ENCODE results near the gene ZMAT2. TPM values are rescaled to one million over a fixed set of nuclear protein-coding genes. Genes with fewer than 3 reads are reported as not detected.

ZMAT2 gene
- total RNA-seq, 1 experiment from 2014 or later: 55.3 TPM

DNA sequence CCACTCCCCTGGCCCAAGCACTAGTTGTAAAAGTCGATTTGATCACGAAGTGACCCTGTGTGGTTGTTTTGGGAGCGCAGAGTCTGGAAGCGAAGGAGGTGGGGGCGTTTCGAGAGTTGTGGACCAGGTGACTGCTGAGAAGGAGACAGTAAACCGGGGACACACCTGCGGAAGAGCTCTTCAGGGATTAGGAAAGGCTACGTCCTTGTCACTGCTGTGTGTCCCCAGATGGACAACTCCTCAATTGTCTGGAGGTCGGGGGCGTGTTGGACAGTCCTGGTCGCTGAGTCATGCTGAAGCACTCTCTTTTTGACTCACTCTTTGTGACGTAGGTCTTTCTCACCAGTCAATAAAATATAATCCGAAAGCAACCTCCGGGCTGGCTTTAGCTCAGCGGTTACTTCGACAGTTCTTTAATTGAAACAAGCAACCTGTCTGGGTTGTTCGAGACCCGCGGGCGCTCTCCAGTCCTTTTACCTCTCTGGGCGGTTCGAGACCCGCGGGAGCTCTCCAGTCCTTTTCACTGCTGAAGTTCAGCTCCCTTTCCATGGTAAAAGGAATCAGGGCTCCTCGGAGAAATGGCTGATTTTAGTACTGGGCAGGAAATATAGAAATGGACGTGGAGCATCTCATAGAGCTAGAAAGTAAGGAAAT, 10.8 kb downstream of the ZMAT2 start:
- DNase-seq (ENCODE audit: low read depth, low spot score) (peak; percentile 98), ATAC-seq (peak; percentile 85)
- H2AFZ ChIP-seq (ENCODE audit: low read depth, low read length, poor library complexity, severe bottlenecking): peak overlapping the region; percentile 90
- peaks cover 2 to 14% of the 10 kb centered on the region in 2 experiments; a peak in 3 of 4 replicates for H3K36me3 ChIP-seq (ENCODE audit: control insufficient read depth in 1 of 2, insufficient read depth in 2 of 2, low read length in 2 of 2)
- ChIA-PET RAD21 (ENCODE audit: low non-redundant PET in 1 of 2, low total read pairs in 2 of 2, uncharacterized antibody in 2 of 2, unreplicated experiment in 2 of 2) (interaction anchor here in 1 of 2 experiments (0.9 kb wide), 1 partner anchor 64 kb away, joined by 4 read pairs; the partner anchor contains the start of genes IK and NDUFA2), CTCF (interaction anchor here (1.1 to 1.9 kb wide), 5 partner anchors 9 to 364 kb away, joined by 4 to 10 read pairs (median 5); partner anchors contain the start of genes HBEGF and ZMAT2), POLR2A (interaction anchor here (0.8 to 2.1 kb wide), 7 partner anchors 8 to 310 kb away, joined by 3 to 13 read pairs (median 3); partner anchors contain the start of genes ANKHD1, HARS1, HARS2 and ZMAT2)
- intact Hi-C loops (cut with micrococcal nuclease): loop anchor here (5.0 kb wide), 1 partner anchor 154 kb away; the partner anchor contains the start of gene SRA1
- H3K9me2 ChIP-seq (ENCODE audit: insufficient read depth): no peaks in the 10 kb centered on the region
- peak overlapping the region; percentile 57 for H3K9ac ChIP-seq (ENCODE audit: low read length)
- BruUV-seq (replicated peaks): no TSS peak
- H4K20me1 ChIP-seq (ENCODE audit: insufficient read depth): no peaks in the 10 kb centered on the region
- peak overlapping the region; percentile 63 for H3K27ac ChIP-seq (ENCODE audit: low read depth, low read length)
- TF ChIP-seq ELF1 (IDR thresholded peaks at IDR 0.05; ENCODE audit: borderline replicate concordance, low read depth) (no peak), POLR2AphosphoS5 (IDR thresholded peaks at IDR 0.05; ENCODE audit: low read depth, low read length) (peak; percentile 61), RAD21 (IDR thresholded peaks at IDR 0.05; ENCODE audit: low read depth) (no peak), ZBTB33 (IDR thresholded peaks at IDR 0.05; ENCODE audit: extremely low read depth, insufficient replicate concordance, low read length) (peak; percentile 66), ZFX (IDR thresholded peaks at IDR 0.05) (no peak), EZH2 (IDR thresholded peaks at IDR 0.05) (no peak), SIN3A (IDR thresholded peaks at IDR 0.05; ENCODE audit: low read depth) (no peak), EZH2phosphoT487 (IDR thresholded peaks at IDR 0.05; ENCODE audit: borderline replicate concordance) (no peak), CEBPB (IDR thresholded peaks at IDR 0.05; ENCODE audit: low read depth) (no peak), EGR1 (IDR thresholded peaks at IDR 0.05; ENCODE audit: low read depth) (no peak), CBX3 (IDR thresholded peaks at IDR 0.05; ENCODE audit: low read depth) (no peak), POLR2A (IDR thresholded peaks at IDR 0.05; ENCODE audit: borderline replicate concordance, extremely low read depth, insufficient read depth, insufficient read length) (no peak), YY1 (IDR thresholded peaks at IDR 0.05; ENCODE audit: extremely low read depth, insufficient replicate concordance, low read depth, low read length) (peak; percentile 75), SP1 (IDR thresholded peaks at IDR 0.05; ENCODE audit: low read depth) (no peak)
- TF ChIP-seq, protein P1, sequence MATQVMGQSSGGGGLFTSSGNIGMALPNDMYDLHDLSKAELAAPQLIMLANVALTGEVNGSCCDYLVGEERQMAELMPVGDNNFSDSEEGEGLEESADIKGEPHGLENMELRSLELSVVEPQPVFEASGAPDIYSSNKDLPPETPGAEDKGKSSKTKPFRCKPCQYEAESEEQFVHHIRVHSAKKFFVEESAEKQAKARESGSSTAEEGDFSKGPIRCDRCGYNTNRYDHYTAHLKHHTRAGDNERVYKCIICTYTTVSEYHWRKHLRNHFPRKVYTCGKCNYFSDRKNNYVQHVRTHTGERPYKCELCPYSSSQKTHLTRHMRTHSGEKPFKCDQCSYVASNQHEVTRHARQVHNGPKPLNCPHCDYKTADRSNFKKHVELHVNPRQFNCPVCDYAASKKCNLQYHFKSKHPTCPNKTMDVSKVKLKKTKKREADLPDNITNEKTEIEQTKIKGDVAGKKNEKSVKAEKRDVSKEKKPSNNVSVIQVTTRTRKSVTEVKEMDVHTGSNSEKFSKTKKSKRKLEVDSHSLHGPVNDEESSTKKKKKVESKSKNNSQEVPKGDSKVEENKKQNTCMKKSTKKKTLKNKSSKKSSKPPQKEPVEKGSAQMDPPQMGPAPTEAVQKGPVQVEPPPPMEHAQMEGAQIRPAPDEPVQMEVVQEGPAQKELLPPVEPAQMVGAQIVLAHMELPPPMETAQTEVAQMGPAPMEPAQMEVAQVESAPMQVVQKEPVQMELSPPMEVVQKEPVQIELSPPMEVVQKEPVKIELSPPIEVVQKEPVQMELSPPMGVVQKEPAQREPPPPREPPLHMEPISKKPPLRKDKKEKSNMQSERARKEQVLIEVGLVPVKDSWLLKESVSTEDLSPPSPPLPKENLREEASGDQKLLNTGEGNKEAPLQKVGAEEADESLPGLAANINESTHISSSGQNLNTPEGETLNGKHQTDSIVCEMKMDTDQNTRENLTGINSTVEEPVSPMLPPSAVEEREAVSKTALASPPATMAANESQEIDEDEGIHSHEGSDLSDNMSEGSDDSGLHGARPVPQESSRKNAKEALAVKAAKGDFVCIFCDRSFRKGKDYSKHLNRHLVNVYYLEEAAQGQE (IDR thresholded peaks at IDR 0.05; ENCODE audit: low read depth): no peak
- H3K4me2 ChIP-seq (ENCODE audit: low read length): peak overlapping the region; percentile 78
- no peaks in the 10 kb centered on the region for H3K27me3 ChIP-seq (ENCODE audit: insufficient read depth, low read length)
- peak overlapping the region; percentile 27 to 51 for H3K4me3 ChIP-seq (replicated peaks in 1 of 2; ENCODE audit: low read depth in 1 of 2, low read length in 2 of 2)
- H3K4me1 ChIP-seq (ENCODE audit: control insufficient read depth in 1 of 2, insufficient read depth in 2 of 2, low read length in 2 of 2): peaks cover 14 to 38% of the 10 kb centered on the region in 2 experiments
- no peaks in the 10 kb centered on the region for H3K9me3 ChIP-seq (ENCODE audit: control insufficient read depth in 1 of 2, insufficient read depth in 1 of 2, low read depth in 1 of 2, low read length in 2 of 2)
- no peaks in the 10 kb centered on the region for H3K79me2 ChIP-seq (ENCODE audit: insufficient read depth, low read length)
